Stomach smooth muscle (tissue), 2 donors: ENCODE data around the gene FNDC4.

Experiments used
- H3K27ac ChIP-seq: one replicate; pipeline ENCODE4 v1.7.0; 2013; ENCODE audit warnings: mild to moderate bottlenecking, low read length, inconsistent platforms
- H3K27me3 ChIP-seq, 2 donors: one replicate each; pipeline ENCODE4 v1.7.0; 2013; ENCODE audit warnings: low read length in 2 of 2; ENCODE audit not compliant: insufficient read depth in 2 of 2, control insufficient read depth in 1 of 2
- H3K36me3 ChIP-seq, 2 donors: one replicate each; pipeline ENCODE4 v1.7.0; 2013; ENCODE audit warnings: low read length in 2 of 2; ENCODE audit not compliant: control insufficient read depth in 2 of 2, insufficient read depth in 2 of 2
- H3K4me1 ChIP-seq: one replicate; pipeline ENCODE4 v1.7.0; 2013; ENCODE audit warnings: low read length; ENCODE audit not compliant: control insufficient read depth, insufficient read depth
- H3K4me3 ChIP-seq, 2 donors: one replicate each; pipeline ENCODE4 v1.7.0; 2013; ENCODE audit warnings: low read length in 2 of 2
- H3K9ac ChIP-seq, 2 donors: one replicate each; pipeline ENCODE4 v1.7.0; 2013; ENCODE audit warnings: low read length in 2 of 2, mild to moderate bottlenecking in 1 of 2
- H3K9me3 ChIP-seq, 2 donors: one replicate each; pipeline ENCODE4 v1.7.0; 2013; ENCODE audit warnings: low read length in 2 of 2; ENCODE audit not compliant: control insufficient read depth in 2 of 2
- donor health status: healthy.
- donor health status: Pancreatic carcinoma.

Gene FNDC4

DNA sequence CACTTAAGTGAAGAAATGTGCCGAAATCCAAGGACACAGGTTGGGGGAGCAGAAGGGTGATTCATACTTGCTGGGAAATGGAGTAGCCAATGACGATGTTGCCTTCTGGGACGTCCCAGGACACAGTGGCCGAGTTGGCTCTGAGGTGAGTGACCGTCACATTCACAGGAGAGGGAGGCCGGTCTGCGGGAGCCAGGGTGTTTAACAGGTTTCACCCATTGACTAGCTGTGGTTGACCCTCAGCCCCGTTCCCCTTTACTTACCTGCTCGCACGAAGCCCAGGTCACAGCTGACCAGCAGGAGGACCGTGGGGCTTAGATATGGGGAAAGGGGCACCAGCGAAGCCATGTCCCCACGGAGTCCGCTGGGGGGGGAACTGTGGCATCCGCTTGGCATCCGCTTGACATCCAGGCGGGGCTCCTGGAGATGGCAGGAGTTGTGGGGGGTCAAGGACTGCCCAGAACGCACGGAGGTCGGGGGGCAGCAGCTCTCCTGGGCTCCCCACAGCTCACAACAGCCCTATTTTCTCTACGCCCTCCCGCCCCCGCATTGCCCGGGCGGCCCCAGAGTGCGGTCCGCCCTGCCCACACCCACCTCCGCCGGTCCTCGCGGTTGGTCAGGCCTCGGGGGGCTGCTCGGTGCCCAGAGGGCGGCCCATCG lies 586 bp downstream of the FNDC4 start:
- H3K27me3 ChIP-seq: peaks cover 4 to 13% of the 10 kb centered on the region in 2 donors
- peaks cover 0 to 3% of the 10 kb centered on the region in 2 donors for H3K36me3 ChIP-seq
- no peaks in the 10 kb centered on the region for H3K9me3 ChIP-seq
- peaks cover 17% of the 10 kb centered on the region for H3K4me1 ChIP-seq
- peak overlapping the region; percentile 55 to 61 for H3K9ac ChIP-seq
- peak overlapping the region; percentile 68 to 77 for H3K4me3 ChIP-seq
- H3K27ac ChIP-seq: no peak overlapping the region

DNA sequence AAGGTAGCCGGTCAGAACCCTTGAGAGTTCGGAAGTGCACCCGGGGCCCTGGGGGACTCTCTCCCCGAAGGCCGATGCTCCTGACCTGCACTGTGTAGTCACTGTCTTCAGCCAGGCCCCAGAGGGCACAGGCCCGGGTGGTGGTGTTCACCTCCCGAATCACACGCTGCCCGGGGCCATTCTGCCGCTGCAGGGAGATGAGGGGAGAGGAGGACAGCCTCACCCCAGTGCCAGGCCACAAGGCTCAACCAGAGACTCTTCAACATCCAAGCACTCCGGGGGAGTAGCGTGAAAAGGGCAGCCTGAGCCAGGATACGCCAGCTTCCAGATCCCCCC lies 1.1 kb downstream of the FNDC4 start:
- Histone ChIP-seq H3K27me3 (peaks cover 4 to 11% of the 10 kb centered on the region in 2 donors), H3K4me1 (peaks cover 22% of the 10 kb centered on the region), H3K9ac (peak overlapping the region in 1 of 2 donors; percentile 61), H3K9me3 (no peaks in the 10 kb centered on the region), H3K27ac (no peak overlapping the region), H3K36me3 (peaks cover 0 to 3% of the 10 kb centered on the region in 2 donors), H3K4me3 (peak overlapping the region in 1 of 2 donors; percentile 77)

DNA sequence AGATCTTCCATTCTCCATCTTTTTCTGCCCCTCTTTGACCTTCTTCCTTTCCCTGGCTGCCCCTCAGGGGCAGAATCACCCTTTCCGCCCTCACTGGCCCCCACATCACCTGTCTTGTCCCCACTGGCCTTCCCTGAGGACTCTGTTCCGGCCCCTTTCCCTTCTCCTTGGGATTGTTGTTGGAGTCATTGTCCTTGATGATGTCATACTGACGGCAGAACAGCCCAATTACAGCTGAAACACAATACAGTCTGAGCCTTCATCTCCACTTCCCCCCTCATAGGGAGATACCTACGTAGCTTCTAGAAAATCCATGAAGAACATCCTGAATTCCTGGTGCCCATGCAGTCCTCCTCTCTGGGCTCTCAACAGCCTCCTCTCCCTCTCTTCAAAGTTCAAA lies 2.4 kb downstream of the FNDC4 start:
- no peak overlapping the region for H3K9ac ChIP-seq
- no peak overlapping the region for H3K4me3 ChIP-seq
- H3K27ac ChIP-seq: no peak overlapping the region
- H3K9me3 ChIP-seq: no peaks in the 10 kb centered on the region
- H3K27me3 ChIP-seq: peaks cover 4 to 8% of the 10 kb centered on the region in 2 donors
- H3K36me3 ChIP-seq: peaks cover 0 to 3% of the 10 kb centered on the region in 2 donors
- peaks cover 23% of the 10 kb centered on the region for H3K4me1 ChIP-seq

DNA sequence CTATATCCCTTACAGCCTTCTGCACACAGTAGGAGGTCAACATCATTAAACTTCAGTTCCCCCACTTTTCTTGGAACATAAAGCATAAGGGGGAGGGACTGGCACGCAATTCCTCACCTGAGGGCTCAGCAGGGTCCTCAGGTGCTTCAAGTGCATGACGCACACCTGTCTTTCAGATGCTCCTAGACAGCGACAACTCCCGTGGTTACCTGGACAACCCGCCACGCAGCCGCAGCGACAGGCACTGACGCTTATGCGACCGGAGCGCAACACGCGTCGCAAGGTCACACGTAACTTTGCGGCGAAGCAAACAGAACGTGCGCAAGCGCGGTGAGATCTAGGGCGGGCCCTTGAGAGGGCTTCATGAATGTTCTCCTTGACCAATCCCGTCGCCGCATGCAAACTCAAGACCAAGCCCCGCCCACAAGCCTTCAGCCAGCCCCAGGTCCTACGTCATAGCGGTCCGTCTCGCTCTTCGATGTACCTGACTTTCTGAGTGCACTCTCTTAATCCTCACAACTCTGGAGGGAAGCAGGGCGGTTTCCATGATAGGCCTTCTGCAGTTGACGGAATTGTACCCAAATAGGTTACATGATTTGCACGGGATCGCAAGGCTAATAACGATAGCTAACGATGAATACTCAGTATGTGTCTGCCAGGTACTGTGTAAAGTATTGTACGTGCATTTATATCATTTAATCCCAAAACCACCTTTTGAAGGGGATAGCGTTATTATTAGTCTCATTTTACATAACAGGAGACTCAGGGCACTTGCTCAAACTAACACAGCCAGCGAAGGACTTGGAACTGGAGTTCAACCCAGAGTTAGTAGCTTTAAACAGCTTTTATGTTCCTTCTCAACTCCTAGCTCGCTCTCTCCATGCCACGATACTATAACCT lies 5.3 kb downstream of the FNDC4 start, which contains the start of gene IFT172:
Gene IFT172 (minus strand): TSS at position 246 of the 900 bp plus-strand sequence. CDS start 90 bp downstream, at position 156.
- Histone ChIP-seq H3K36me3 (peaks cover 8 to 9% of the 10 kb centered on the region in 2 donors), H3K9me3 (no peaks in the 10 kb centered on the region), H3K27ac (peak within 1 kb of the TSS; percentile 46), H3K9ac (peak within 1 kb of the TSS; percentile 66 to 89), H3K4me3 (peak within 1 kb of the TSS; percentile 88 to 99), H3K27me3 (no peaks in the 10 kb centered on the region), H3K4me1 (peaks cover 20% of the 10 kb centered on the region)

DNA sequence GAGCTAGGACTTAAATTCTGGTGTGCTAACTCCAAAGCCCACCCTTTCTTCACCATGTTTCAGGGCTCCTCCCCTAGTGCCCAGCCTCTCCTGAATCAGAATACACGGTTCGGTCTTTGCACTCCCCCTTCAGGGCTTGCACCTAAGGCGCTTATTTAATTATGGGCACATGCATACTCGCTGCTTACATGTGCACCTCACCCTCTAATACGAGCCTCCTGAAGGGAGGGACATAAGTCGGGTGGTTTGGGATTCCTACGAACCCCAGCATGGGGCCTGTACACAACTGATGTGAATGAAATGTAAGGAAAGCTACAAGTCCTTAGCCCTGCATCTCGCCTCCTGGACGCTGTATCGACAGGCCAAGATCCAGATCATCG lies 5.9 kb downstream of the FNDC4 start:
- peaks cover 15% of the 10 kb centered on the region for H3K4me1 ChIP-seq
- H3K9me3 ChIP-seq: no peaks in the 10 kb centered on the region
- H3K9ac ChIP-seq: peak overlapping the region; percentile 66 to 89
- no peaks in the 10 kb centered on the region for H3K27me3 ChIP-seq
- peak overlapping the region; percentile 46 for H3K27ac ChIP-seq
- H3K36me3 ChIP-seq: peaks cover 11 to 13% of the 10 kb centered on the region in 2 donors
- peak overlapping the region; percentile 88 to 99 for H3K4me3 ChIP-seq

DNA sequence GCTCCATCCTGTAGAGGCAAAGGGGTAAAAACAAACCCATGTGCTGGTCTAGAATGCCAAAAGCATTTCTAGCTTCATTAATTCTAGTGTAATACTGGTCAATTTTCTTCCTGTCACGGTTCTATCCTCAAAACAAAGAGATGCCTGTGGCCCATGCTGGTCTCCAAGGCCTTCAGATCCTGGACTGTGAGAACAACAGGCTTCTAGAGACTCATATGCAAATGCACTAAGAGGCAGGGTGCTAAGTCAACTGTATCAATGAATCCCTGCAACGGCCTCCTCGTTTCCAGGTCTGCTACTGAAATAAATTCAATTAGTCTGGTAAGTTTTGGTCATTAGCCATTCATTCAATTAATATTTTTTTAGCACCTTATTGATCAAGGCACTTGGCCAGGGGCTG lies 9.5 kb downstream of the FNDC4 start:
- Histone ChIP-seq H3K36me3 (peaks cover 30 to 33% of the 10 kb centered on the region in 2 donors), H3K9ac (no peak overlapping the region), H3K9me3 (no peaks in the 10 kb centered on the region), H3K4me1 (peaks cover 11% of the 10 kb centered on the region), H3K27me3 (no peaks in the 10 kb centered on the region), H3K4me3 (no peak overlapping the region), H3K27ac (no peak overlapping the region)

DNA sequence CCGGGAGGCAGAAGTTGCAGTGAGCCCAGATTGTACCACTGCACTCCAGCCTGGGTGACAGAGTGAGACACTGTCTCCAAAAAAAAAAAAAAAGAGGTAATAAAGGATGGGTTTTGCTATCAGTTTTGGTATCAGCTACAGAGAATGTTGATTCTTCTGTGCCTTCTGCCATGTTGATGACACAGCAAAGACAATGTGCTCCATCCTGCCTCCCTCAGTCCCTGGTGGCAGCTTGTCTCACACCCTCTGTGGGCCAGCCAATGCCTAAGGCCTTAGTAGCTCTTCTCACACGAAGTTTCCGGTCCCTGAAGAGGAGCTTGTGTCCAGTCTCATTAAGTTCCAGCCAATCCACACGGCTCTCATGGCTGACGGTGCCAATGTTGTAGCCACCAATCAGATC lies 23.0 kb downstream of the FNDC4 start:
- no peak overlapping the region for H3K27ac ChIP-seq
- H3K9me3 ChIP-seq: no peaks in the 10 kb centered on the region
- H3K4me3 ChIP-seq: no peak overlapping the region
- no peaks in the 10 kb centered on the region for H3K27me3 ChIP-seq
- peaks cover 26% of the 10 kb centered on the region in 2 donors for H3K36me3 ChIP-seq
- H3K4me1 ChIP-seq: no peaks in the 10 kb centered on the region
- no peak overlapping the region for H3K9ac ChIP-seq

DNA sequence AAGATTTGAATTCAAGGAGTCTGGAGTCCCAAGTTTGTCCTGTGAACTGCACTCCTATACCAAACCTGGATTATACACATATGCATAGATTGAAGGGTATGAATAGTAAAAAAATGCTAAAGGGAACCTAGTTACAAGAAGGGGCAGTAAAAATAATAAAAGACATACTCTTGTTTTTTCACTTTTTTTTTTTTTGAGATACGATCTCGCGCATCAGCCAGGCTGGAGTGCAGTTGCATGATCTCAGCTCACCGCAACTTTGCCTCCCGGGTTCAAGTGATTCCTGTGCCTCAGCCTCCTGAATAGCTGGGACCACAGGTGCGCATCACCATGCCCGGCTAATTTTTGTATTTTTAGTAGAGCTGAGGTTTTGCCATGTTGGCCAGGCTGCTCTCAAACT lies 30.6 kb downstream of the FNDC4 start:
- no peaks in the 10 kb centered on the region for H3K9me3 ChIP-seq
- no peak overlapping the region for H3K4me3 ChIP-seq
- H3K9ac ChIP-seq: no peak overlapping the region
- H3K27ac ChIP-seq: no peak overlapping the region
- peaks cover 21 to 33% of the 10 kb centered on the region in 2 donors for H3K36me3 ChIP-seq
- H3K27me3 ChIP-seq: no peaks in the 10 kb centered on the region
- no peaks in the 10 kb centered on the region for H3K4me1 ChIP-seq

DNA sequence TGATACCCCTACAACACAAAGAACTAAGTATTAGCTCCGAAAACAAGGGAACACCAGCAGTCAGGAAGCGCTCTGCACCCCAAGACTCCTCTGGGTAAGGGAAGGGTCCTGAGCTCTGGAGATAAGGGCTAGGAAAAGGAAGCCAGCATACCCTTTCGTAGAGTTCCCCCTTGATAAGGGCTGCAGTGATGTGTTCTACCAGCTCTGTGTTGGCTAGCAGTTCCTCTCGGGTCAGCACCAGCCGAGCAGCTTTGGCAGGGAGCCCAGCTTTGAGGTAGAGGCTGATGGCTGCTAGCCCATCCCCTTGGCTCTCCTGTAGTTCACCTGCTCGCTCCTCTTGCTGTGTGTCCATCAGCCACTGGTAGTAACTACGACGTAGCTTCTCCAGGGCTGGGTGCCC lies 33.9 kb downstream of the FNDC4 start:
- no peaks in the 10 kb centered on the region for H3K9me3 ChIP-seq
- H3K4me3 ChIP-seq: no peak overlapping the region
- peaks cover 46 to 57% of the 10 kb centered on the region in 2 donors for H3K36me3 ChIP-seq
- H3K27me3 ChIP-seq: no peaks in the 10 kb centered on the region
- H3K9ac ChIP-seq: no peak overlapping the region
- no peak overlapping the region for H3K27ac ChIP-seq
- H3K4me1 ChIP-seq: no peaks in the 10 kb centered on the region

DNA sequence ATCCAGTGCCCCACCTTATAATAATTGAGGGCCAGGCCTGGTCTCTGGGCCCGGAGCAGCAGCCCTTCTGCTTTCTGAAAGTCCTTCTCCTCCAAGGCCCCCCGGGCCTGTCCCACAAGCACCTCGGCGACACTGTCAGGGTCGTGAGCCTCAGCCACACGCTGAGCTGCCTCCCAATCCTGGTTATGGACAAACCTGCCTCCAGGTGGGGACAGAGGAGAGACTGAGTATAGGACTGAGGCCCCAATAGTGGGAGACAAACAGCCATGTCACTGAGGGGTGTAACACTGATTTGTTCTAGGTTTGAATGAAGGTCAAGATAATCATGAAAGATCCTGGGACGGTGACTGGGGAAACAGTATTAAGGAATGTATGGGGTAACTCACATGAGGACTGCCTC lies 41.0 kb downstream of the FNDC4 start:
- Histone ChIP-seq H3K4me3 (no peak overlapping the region), H3K4me1 (no peaks in the 10 kb centered on the region), H3K9ac (no peak overlapping the region), H3K27me3 (no peaks in the 10 kb centered on the region), H3K9me3 (no peaks in the 10 kb centered on the region), H3K27ac (no peak overlapping the region), H3K36me3 (peaks cover 55 to 66% of the 10 kb centered on the region in 2 donors)
